Renal cortical epithelial cell (primary cell): ENCODE data around the gene ADCY3. TPM values are rescaled to one million over a fixed set of nuclear protein-coding genes. Genes with fewer than 3 reads are reported as not detected.
A peak's percentile ranks its signal among the peaks of the same experiment; 100 is the strongest.

ENCODE experiments used
- DNase-seq: peaks from one replicate; pipeline ENCODE4 v3.0.0-alpha.2; 2011; ENCODE audit warnings: low read depth
- total RNA-seq: library from RNA; depleted of rRNA; stranded (reverse); fragments of >200 nt; gene quantifications from 2 replicates; pipeline ENCODE4 v1.2.3, GENCODE V29; 2014

The ADCY3 gene
- total RNA-seq, 1 donor from 2014 or later: 16.5 TPM

DNA sequence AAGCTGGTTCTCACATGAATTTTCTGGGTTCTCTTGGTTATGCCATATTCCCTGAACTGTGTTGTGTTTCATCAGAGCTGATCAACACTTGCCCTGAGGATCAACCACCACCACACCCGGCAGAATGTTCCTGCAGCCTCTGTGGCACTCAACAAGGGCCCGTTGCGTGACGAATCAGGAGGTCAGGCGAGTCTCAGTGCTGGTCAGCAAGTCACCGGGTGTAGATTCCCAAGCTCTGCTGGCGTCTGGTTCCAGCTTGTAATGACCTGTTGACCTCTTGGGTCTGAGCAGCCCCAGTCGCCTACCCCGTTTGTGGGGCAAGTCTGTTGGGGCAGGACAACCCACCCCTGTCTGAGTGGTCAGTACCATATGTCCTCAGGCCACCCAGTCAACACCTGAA is 46.0 kb downstream of the ADCY3 start:
- DNase-seq: no peak

DNA sequence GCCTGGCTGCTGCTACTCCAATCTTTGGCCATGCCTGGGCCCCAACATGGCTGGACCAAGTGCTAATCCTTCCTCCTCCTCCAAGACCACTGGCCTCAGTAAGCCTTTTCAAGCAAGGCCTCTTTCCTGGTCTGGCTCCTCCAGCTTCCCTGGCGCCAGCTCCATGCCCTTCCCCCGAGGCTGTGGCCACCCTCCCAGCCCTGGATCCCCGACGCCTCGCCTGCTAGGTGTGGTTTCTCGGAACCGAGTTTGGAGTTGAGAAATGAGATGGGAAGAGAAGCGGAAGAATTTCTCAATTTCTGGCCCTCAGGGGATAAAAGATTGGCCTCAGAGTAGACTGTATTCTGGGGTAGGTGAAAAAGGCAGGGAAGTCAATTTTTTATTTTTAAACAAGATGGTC is 46.4 kb downstream of the ADCY3 start:
- no peak for DNase-seq

- DNase-seq: no peak
Observed at GRCh38 chr2:24872344-24873115, 47.5 kb downstream of the ADCY3 start.

GRCh38 chr2:24871852-24872333 is 48.1 kb downstream of the ADCY3 start:
- peak; percentile 31 for DNase-seq

DNA sequence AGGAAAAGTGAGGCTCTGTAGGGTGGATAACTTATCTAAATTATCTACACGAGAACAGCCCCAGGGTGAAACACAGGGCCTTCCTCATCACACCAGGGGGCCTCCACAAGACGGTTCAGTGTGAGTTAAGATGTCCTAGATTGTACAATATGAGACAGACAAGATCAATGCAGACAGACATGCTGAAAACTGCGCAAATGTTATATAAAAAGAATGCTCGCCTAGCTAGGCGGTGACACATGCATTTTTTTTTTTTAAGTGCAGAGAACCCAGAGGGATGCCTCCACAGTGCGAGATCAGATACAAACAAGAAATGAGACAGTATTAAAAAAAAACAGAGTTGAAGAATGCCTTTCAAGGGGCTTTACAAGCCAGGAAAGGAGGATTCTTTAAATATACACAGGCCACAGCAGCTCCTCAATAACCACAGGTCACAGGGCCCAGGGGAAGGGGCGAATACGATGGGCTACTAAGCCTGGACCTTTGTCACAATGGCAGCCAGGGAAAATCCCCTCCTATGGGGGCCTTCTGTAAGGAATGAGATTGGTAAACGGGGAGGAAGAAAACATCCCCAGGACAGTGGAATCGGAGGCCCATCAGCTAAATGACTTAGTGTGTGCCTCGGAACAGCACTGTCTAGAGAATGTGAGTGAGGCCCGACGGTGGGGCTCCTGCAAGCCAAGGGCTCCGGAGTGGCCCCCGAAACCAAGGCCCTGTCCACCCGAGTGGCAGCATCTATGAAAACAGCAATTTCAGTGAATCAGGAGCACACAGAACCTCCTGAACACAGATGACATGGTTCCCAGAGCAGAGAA is 48.9 kb downstream of the ADCY3 start:
- no peak for DNase-seq

- DNase-seq: no peak
Observed at GRCh38 chr2:24870440-24870839, 49.6 kb downstream of the ADCY3 start.

GRCh38 chr2:24866946-24867345 is 53.1 kb downstream of the ADCY3 start:
- no peak for DNase-seq

- no peak for DNase-seq
Observed at GRCh38 chr2:24863641-24864040, 56.4 kb downstream of the ADCY3 start.

- no peak for DNase-seq
Observed at GRCh38 chr2:24861500-24861899, 58.5 kb downstream of the ADCY3 start.

- DNase-seq: no peak
Observed at GRCh38 chr2:24860631-24861030, 59.4 kb downstream of the ADCY3 start.

- no peak for DNase-seq
Observed at GRCh38 chr2:24859968-24860600, 60.0 kb downstream of the ADCY3 start.

DNA sequence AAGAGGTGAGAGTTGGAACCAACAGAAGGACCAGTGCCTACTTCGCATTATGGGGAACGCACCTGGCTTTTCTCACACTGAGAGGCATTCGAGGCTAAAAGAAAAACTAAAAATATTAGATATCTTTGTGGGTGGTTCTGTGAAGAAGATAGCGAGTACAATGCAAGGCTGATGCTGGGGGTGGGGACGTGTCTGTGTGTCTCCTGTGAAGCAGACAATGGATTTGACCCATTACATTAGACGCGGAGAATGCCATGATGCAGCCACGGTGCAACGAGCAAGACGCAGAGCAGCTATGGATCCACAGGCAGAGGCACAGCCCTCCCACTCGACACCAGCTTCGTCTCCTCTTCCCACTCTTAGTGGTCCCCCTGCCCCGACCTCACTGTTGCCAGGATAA is 61.0 kb downstream of the ADCY3 start:
- DNase-seq: no peak

GRCh38 chr2:24857746-24858145 is 62.3 kb downstream of the ADCY3 start:
- DNase-seq: no peak

- DNase-seq: no peak
Observed at GRCh38 chr2:24856791-24857211, 63.2 kb downstream of the ADCY3 start.

- no peak for DNase-seq
Observed at GRCh38 chr2:24855726-24856125, 64.3 kb downstream of the ADCY3 start.

DNA sequence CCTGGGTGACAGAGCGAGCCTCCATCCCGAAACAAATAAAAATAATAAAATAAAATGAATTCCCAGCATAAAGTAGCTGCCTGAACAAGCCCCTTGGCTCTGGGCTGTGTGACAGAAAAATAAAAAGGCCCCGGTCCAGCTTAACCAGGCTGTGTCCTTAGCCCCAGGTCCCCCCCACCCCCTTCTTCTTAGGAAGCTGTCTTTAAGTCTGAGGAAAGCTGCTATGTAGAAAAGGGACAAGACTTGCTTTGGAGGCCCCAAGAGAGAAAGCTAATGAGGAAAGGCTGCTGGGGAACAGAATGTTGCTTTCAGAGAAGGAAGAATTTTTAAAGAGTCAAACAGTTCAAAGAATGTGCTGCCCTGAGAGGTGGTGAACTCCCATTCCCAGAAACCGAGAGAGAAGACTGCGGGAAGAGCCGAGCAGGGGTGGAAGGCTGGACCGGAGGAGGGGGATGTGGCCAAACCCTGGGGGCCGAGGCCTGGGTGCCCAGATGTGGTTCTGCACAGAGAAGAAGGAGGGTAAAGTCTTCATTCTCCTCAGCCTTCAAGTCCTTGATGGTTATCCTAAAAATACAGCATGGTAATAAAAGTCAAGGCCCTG is 64.9 kb downstream of the ADCY3 start:
- no peak for DNase-seq

GRCh38 chr2:24853996-24854395 is 66.0 kb downstream of the ADCY3 start:
- no peak for DNase-seq

DNA sequence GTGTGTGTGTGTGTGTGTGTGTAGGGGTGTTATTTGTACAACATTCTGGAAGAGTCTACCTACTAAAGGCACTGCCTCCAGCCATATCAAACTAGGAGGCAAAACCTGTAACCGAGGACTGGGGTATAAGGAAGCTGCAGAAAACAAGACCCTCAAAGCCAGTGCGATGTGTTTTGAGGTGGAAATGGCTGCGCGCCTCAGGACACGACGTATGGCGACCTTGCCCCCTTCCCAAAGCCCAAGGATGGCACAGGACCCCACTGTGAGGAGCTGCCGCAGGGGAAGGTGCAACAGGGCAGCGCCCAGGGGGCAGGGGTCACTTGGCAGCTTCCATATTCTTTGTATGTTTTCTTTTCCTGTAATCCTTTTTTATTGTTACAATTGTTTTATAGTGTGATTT is 67.0 kb downstream of the ADCY3 start:
- no peak for DNase-seq

- DNase-seq: no peak
Observed at GRCh38 chr2:24852431-24853020, 67.5 kb downstream of the ADCY3 start.

DNA sequence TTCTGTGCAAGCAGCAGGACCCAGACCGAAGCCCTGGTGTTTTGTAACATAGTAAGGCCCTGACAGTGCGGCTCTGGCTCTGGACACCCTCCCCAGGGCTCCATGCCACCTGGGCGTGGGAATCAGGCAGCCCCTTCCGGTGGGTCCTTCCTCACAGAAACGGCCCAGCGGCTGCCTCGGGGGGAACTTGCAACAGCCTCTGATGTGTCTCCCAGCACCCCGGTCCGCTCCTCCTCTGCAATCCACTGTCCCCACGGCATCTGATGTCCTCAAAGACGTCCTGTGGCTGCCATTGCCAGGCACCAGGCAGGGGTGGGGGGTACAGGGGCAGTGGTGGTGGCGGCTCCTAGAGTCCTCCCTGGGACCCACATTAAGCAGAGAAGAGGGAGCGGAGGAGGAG is 68.0 kb downstream of the ADCY3 start:
- DNase-seq: no peak

- DNase-seq: no peak
Observed at GRCh38 chr2:24850944-24851343, 69.1 kb downstream of the ADCY3 start.

DNA sequence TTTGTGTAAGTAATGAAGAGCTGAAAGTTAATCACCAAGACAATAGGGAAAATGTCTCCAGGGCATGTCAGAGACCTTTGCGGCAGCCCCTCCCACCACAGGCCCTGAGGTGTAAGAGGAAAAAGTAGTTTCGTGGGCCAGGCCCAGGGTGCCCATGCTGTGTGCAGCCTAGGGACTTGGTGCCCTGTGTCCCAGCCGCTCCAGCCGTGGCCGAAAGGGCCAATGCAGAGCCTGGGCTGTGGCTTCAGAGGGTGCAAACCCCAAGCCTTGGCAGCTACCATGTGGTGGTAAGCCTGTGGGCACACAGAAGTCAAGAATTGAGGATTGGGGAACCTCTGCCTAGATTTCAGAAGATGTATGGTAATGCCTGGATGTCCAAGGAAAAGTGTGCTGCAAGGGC is 74.3 kb downstream of the ADCY3 start:
- no peak for DNase-seq
